ENCODE data around the gene MBD1. TPM values are rescaled to one million over a fixed set of nuclear protein-coding genes. Genes with fewer than 3 reads are reported as not detected.
A peak's percentile ranks its signal among the peaks of the same experiment; 100 is the strongest.

Gene MBD1
- total and polyA plus RNA-seq, 2 of the 13 experiments (the other 11 are each of a cell fraction or from before 2014, with no cell fraction given): 25.5 to 28.6 TPM

GRCh38 chr18:50313873-50314460, 32.6 kb upstream of the MBD1 start (continued):
- TF ChIP-seq MXD1 (CRISPR knock-in tag; IDR thresholded peaks at IDR 0.05) (no peak), HOXA7 (CRISPR knock-in tag; IDR thresholded peaks at IDR 0.05) (no peak), NFAT5 (CRISPR knock-in tag; IDR thresholded peaks at IDR 0.05) (no peak), MIXL1 (CRISPR knock-in tag; IDR thresholded peaks at IDR 0.05) (no peak), ZNF557 (CRISPR knock-in tag; IDR thresholded peaks at IDR 0.05) (no peak), ZNF180 (CRISPR knock-in tag; IDR thresholded peaks at IDR 0.05; ENCODE audit: borderline replicate concordance, low read depth) (no peak), NR2F1 (CRISPR knock-in tag; IDR thresholded peaks at IDR 0.05) (0 out of 4 replicates have a peak, but pooled peaks of 1 of the 2 experiments have one; percentile 10), PCBP2 (optimal IDR thresholded peaks at IDR 0.05; ENCODE audit: low read depth, low read length, poor library complexity, severe bottlenecking) (no peak), ZNF776 (CRISPR knock-in tag; IDR thresholded peaks at IDR 0.05) (no peak), FIP1L1 (IDR thresholded peaks at IDR 0.05; ENCODE audit: borderline replicate concordance, insufficient read depth, low read depth, low read length) (no peak)
- TF ChIP-seq, protein P1, sequence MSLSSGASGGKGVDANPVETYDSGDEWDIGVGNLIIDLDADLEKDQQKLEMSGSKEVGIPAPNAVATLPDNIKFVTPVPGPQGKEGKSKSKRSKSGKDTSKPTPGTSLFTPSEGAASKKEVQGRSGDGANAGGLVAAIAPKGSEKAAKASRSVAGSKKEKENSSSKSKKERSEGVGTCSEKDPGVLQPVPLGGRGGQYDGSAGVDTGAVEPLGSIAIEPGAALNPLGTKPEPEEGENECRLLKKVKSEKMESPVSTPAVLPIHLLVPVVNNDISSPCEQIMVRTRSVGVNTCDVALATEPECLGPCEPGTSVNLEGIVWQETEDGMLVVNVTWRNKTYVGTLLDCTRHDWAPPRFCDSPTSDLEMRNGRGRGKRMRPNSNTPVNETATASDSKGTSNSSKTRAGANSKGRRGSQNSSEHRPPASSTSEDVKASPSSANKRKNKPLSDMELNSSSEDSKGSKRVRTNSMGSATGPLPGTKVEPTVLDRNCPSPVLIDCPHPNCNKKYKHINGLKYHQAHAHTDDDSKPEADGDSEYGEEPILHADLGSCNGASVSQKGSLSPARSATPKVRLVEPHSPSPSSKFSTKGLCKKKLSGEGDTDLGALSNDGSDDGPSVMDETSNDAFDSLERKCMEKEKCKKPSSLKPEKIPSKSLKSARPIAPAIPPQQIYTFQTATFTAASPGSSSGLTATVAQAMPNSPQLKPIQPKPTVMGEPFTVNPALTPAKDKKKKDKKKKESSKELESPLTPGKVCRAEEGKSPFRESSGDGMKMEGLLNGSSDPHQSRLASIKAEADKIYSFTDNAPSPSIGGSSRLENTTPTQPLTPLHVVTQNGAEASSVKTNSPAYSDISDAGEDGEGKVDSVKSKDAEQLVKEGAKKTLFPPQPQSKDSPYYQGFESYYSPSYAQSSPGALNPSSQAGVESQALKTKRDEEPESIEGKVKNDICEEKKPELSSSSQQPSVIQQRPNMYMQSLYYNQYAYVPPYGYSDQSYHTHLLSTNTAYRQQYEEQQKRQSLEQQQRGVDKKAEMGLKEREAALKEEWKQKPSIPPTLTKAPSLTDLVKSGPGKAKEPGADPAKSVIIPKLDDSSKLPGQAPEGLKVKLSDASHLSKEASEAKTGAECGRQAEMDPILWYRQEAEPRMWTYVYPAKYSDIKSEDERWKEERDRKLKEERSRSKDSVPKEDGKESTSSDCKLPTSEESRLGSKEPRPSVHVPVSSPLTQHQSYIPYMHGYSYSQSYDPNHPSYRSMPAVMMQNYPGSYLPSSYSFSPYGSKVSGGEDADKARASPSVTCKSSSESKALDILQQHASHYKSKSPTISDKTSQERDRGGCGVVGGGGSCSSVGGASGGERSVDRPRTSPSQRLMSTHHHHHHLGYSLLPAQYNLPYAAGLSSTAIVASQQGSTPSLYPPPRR (CRISPR knock-in tag; IDR thresholded peaks at IDR 0.05; ENCODE audit: borderline replicate concordance): no peak

Measured in HepG2 (cell line).